ENCODE data around the gene ULK3.
A peak's percentile ranks its signal among the peaks of the same experiment; 100 is the strongest.

The ULK3 gene

GRCh38 chr15:74833376-74834107 is 9.4 kb downstream of the ULK3 start:
- POLR2A ChIA-PET = interaction anchor here (1.4 kb wide), 1 partner anchor 62 kb away, joined by 3 read pairs; no protein-coding TSS in a partner anchor
- CTCF ChIA-PET = interaction anchor here (0.6 to 8.3 kb wide), 7 partner anchors 9 to 117 kb away, joined by 3 to 63 read pairs (median 3); partner anchors contain the start of gene LMAN1L
- H3K4me1 ChIP-seq (ENCODE audit: control insufficient read depth, insufficient read depth, low read length) = no peaks in the 10 kb centered on the region
- H3K27ac ChIP-seq (ENCODE audit: extremely low read depth, low read depth, low read length) = no peak overlapping the region
- peak; percentile 52 for TF ChIP-seq EGR2 (tag by site-specific recombination; IDR thresholded peaks at IDR 0.05; ENCODE audit: low read depth)
- peak; percentile 60 for TF ChIP-seq ZFHX2 (tag by site-specific recombination; conservative IDR thresholded peaks at IDR 0.05)
- no peak for TF ChIP-seq ZNF416 (tag by site-specific recombination; IDR thresholded peaks at IDR 0.05)
- peak; percentile 87 for TF ChIP-seq ZNF341 (tag by site-specific recombination; IDR thresholded peaks at IDR 0.05; ENCODE audit: low read depth)
- H3K4me3 ChIP-seq (ENCODE audit: low read depth, low read length) = no peak overlapping the region
- no peaks in the 10 kb centered on the region for H3K9me3 ChIP-seq (ENCODE audit: control insufficient read depth, insufficient read depth, low read depth, low read length)
- H3K36me3 ChIP-seq (ENCODE audit: control insufficient read depth in 2 of 2, insufficient read depth in 1 of 2, low read length in 2 of 2) = peaks cover 7 to 24% of the 10 kb centered on the region in 2 experiments; a peak in 2 of 3 replicates

- H3K4me1 ChIP-seq (ENCODE audit: control insufficient read depth, insufficient read depth, low read length) = no peaks in the 10 kb centered on the region
- POLR2A ChIA-PET = interaction anchor here (1.4 kb wide), 1 partner anchor 62 kb away, joined by 3 read pairs; no protein-coding TSS in a partner anchor
- no peak for TF ChIP-seq AEBP2 (tag by site-specific recombination; IDR thresholded peaks at IDR 0.05; ENCODE audit: borderline replicate concordance)
- no peak for TF ChIP-seq ZNF398 (tag by site-specific recombination; IDR thresholded peaks at IDR 0.05)
- no peak for TF ChIP-seq ZNF426 (tag by site-specific recombination; IDR thresholded peaks at IDR 0.05)
- TF ChIP-seq ZNF140 (tag by site-specific recombination; IDR thresholded peaks at IDR 0.05) = no peak
- TF ChIP-seq ZNF302 (tag by site-specific recombination; IDR thresholded peaks at IDR 0.05; ENCODE audit: low read depth) = no peak
- TF ChIP-seq ZNF670 (tag by site-specific recombination; IDR thresholded peaks at IDR 0.05; ENCODE audit: low read depth) = no peak
- TF ChIP-seq PRDM2 (tag by site-specific recombination; IDR thresholded peaks at IDR 0.05; ENCODE audit: borderline replicate concordance) = no peak
- no peak for TF ChIP-seq ZNF585B (tag by site-specific recombination; IDR thresholded peaks at IDR 0.05)
- no peak for TF ChIP-seq HOXC10 (CRISPR knock-in tag; IDR thresholded peaks at IDR 0.05)
- TF ChIP-seq CTCF (tag by site-specific recombination; IDR thresholded peaks at IDR 0.05) = no peak
- TF ChIP-seq ZNF561 (tag by site-specific recombination; IDR thresholded peaks at IDR 0.05; ENCODE audit: borderline replicate concordance) = no peak
- TF ChIP-seq YY1 (tag by site-specific recombination; IDR thresholded peaks at IDR 0.05) = no peak
- TF ChIP-seq ZEB2 (tag by site-specific recombination; IDR thresholded peaks at IDR 0.05) = no peak
These were observed 10.1 kb downstream of the ULK3 start for GRCh38 chr15:74832826-74833225.

More at GRCh38 chr15:74832826-74833225, 10.1 kb downstream of the ULK3 start:
- CTCF ChIA-PET = interaction anchor here (0.6 to 8.3 kb wide), 6 partner anchors 9 to 156 kb away, joined by 3 to 63 read pairs (median 4); no protein-coding TSS in a partner anchor
- no peaks in the 10 kb centered on the region for H3K9me3 ChIP-seq (ENCODE audit: control insufficient read depth, insufficient read depth, low read depth, low read length)
- peaks cover 7 to 18% of the 10 kb centered on the region in 2 experiments; a peak in 2 of 3 replicates for H3K36me3 ChIP-seq (ENCODE audit: control insufficient read depth in 2 of 2, insufficient read depth in 1 of 2, low read length in 2 of 2)
- H3K27ac ChIP-seq (ENCODE audit: extremely low read depth, low read depth, low read length) = no peak overlapping the region
- H3K4me3 ChIP-seq (ENCODE audit: low read depth, low read length) = no peak overlapping the region
